BLaER1 treated with 17β-estradiol and CSF1 and Interleukin-3, amounts not matched to agents 10 nM and 100 nM (cell line): ENCODE measurements around the gene ARHGAP24.
"Not testable (repeated sequence)": the region's sequence is repeated elsewhere in the genome, so short reads cannot be mapped to it uniquely, and the experiment has no call there.

Experiments
- H3K27ac ChIP-seq, 11 experiments: shearing (Covaris generic); formaldehyde crosslinking; 2 replicates each; pipeline ENCODE4 v1.8.1; 2022
- H3K27me3 ChIP-seq, 11 experiments: shearing (Covaris generic); formaldehyde crosslinking; 2 replicates each; pipeline ENCODE4 v1.8.1; 2022
- H3K36me3 ChIP-seq, 11 experiments: shearing (Covaris generic); formaldehyde crosslinking; 2 replicates each; pipeline ENCODE4 v1.8.1; 2022
- H3K4me1 ChIP-seq, 10 experiments: shearing (Covaris generic); formaldehyde crosslinking; 2 replicates each; pipeline ENCODE4 v1.8.1; 2022
- H3K4me2 ChIP-seq, 11 experiments: shearing (Covaris generic); formaldehyde crosslinking; 2 replicates each; pipeline ENCODE4 v1.8.1; 2022
- H3K4me3 ChIP-seq, 10 experiments: shearing (Covaris generic); formaldehyde crosslinking; 2 replicates each; pipeline ENCODE4 v1.8.1; 2022
- H3K9ac ChIP-seq, 11 experiments: shearing (Covaris generic); formaldehyde crosslinking; 2 replicates each; pipeline ENCODE4 v1.8.1; 2022
- H3K9me3 ChIP-seq, 11 experiments: shearing (Covaris generic); formaldehyde crosslinking; replicated peaks in 1 of 11; 2 replicates each; pipeline ENCODE4 v1.8.1; 2022
- H4K20me1 ChIP-seq, 11 experiments: shearing (Covaris generic); formaldehyde crosslinking; 2 replicates each; pipeline ENCODE4 v1.8.1; 2022
- Cebpa-rat ChIP-seq, 11 experiments: shearing (Covaris generic); IDR thresholded peaks; 2 replicates each; pipeline ENCODE4 v1.8.1; 2022

ARHGAP24 gene

GRCh38 chr4:85650908-85651307, 176.0 kb downstream of the ARHGAP24 start:
- no peak overlapping the region for H3K9ac ChIP-seq
- H3K27ac ChIP-seq: no peak overlapping the region
- no peaks in the 10 kb centered on the region for H3K4me1 ChIP-seq
- no peaks in the 10 kb centered on the region for H4K20me1 ChIP-seq
- no peak for TF ChIP-seq Cebpa-rat (IDR thresholded peaks at IDR 0.05)
- H3K36me3 ChIP-seq: no peaks in the 10 kb centered on the region
- no peak overlapping the region for H3K4me3 ChIP-seq
- no peaks in the 10 kb centered on the region for H3K27me3 ChIP-seq
- H3K9me3 ChIP-seq: no peaks in the 10 kb centered on the region
- H3K4me2 ChIP-seq: no peak overlapping the region

- Histone ChIP-seq H3K4me2 (peak overlapping the region in 3 of 11 experiments; percentile 11 to 69 (median 31); a peak in 4 of 22 replicates), H3K9ac (no peak overlapping the region), H4K20me1 (no peaks in the 10 kb centered on the region), H3K4me3 (no peak overlapping the region), H3K36me3 (no peaks in the 10 kb centered on the region), H3K4me1 (peaks cover 0 to 47% (median 0%) of the 10 kb centered on the region in 10 experiments; a peak in 5 of 20 replicates), H3K9me3 (no peaks in the 10 kb centered on the region), H3K27ac (peak overlapping the region in 2 of 11 experiments; percentile 27 to 57; a peak in 3 of 22 replicates), H3K27me3 (no peaks in the 10 kb centered on the region)
- no peak for TF ChIP-seq Cebpa-rat (IDR thresholded peaks at IDR 0.05)
Measured at GRCh38 chr4:85656759-85657505, 182.0 kb downstream of the ARHGAP24 start.

GRCh38 chr4:85658766-85659439, 184.0 kb downstream of the ARHGAP24 start:
- Histone ChIP-seq H3K27me3 (no peaks in the 10 kb centered on the region), H3K4me1 (peaks cover 0 to 47% (median 0%) of the 10 kb centered on the region in 10 experiments; a peak in 5 of 20 replicates), H4K20me1 (no peaks in the 10 kb centered on the region), H3K36me3 (no peaks in the 10 kb centered on the region), H3K9ac (no peak overlapping the region; a peak in 1 of 22 replicates), H3K4me3 (no peak overlapping the region), H3K9me3 (no peaks in the 10 kb centered on the region), H3K4me2 (peak overlapping the region in 2 of 11 experiments; percentile 38 to 57; a peak in 2 of 22 replicates), H3K27ac (peak overlapping the region in 2 of 11 experiments; percentile 17 to 19; a peak in 2 of 22 replicates)
- no peak for TF ChIP-seq Cebpa-rat (IDR thresholded peaks at IDR 0.05)

- Histone ChIP-seq H3K9me3 (no peaks in the 10 kb centered on the region), H3K36me3 (no peaks in the 10 kb centered on the region), H3K9ac (no peak overlapping the region; a peak in 1 of 22 replicates)
Measured at GRCh38 chr4:85659610-85660218, 184.8 kb downstream of the ARHGAP24 start.

GRCh38 chr4:85666625-85667024, 191.7 kb downstream of the ARHGAP24 start:
- peaks cover 10 to 24% (median 16%) of the 10 kb centered on the region in 11 experiments for H3K9me3 ChIP-seq
- H3K27me3 ChIP-seq, H3K9ac ChIP-seq, H3K4me3 ChIP-seq, H3K4me2 ChIP-seq, H4K20me1 ChIP-seq, H3K36me3 ChIP-seq, H3K27ac ChIP-seq: not testable (repeated sequence)
- peaks cover 2 to 27% (median 7%) of the 10 kb centered on the region in 10 experiments for H3K4me1 ChIP-seq

More at GRCh38 chr4:85659610-85660218, 184.8 kb downstream of the ARHGAP24 start:
- H3K4me1 ChIP-seq: peaks cover 0 to 47% (median 0%) of the 10 kb centered on the region in 10 experiments; a peak in 5 of 20 replicates
- no peak overlapping the region for H3K4me3 ChIP-seq
- H4K20me1 ChIP-seq: no peaks in the 10 kb centered on the region
- H3K27me3 ChIP-seq: no peaks in the 10 kb centered on the region
- TF ChIP-seq Cebpa-rat (IDR thresholded peaks at IDR 0.05): no peak
- peak overlapping the region in 2 of 11 experiments; percentile 26 to 43; a peak in 2 of 22 replicates for H3K27ac ChIP-seq
- H3K4me2 ChIP-seq: peak overlapping the region in 3 of 11 experiments; percentile 29 to 85 (median 57); a peak in 5 of 22 replicates

- TF ChIP-seq Cebpa-rat (IDR thresholded peaks at IDR 0.05): no peak
- Histone ChIP-seq H3K4me1 (peaks cover 16 to 52% (median 24%) of the 10 kb centered on the region in 10 experiments), H3K9ac (no peak overlapping the region), H3K27me3 (no peaks in the 10 kb centered on the region), H3K9me3 (peaks cover 10 to 24% (median 16%) of the 10 kb centered on the region in 11 experiments), H3K4me2 (peak overlapping the region in 1 of 11 experiments; percentile 2; a peak in 1 of 22 replicates), H3K4me3 (no peak overlapping the region), H4K20me1 (no peaks in the 10 kb centered on the region), H3K27ac (no peak overlapping the region), H3K36me3 (no peaks in the 10 kb centered on the region)
Measured at GRCh38 chr4:85669204-85669603, 194.3 kb downstream of the ARHGAP24 start.

GRCh38 chr4:85669992-85670548, 195.1 kb downstream of the ARHGAP24 start:
- peak overlapping the region in 1 of 11 experiments; percentile 9; a peak in 1 of 22 replicates for H3K27ac ChIP-seq

GRCh38 chr4:85671120-85671519, 196.2 kb downstream of the ARHGAP24 start:
- peaks cover 16 to 52% (median 24%) of the 10 kb centered on the region in 10 experiments for H3K4me1 ChIP-seq
- H3K27ac ChIP-seq: no peak overlapping the region; a peak in 1 of 22 replicates

More at GRCh38 chr4:85669992-85670548, 195.1 kb downstream of the ARHGAP24 start:
- no peak for TF ChIP-seq Cebpa-rat (IDR thresholded peaks at IDR 0.05)
- H3K9ac ChIP-seq: no peak overlapping the region
- no peak overlapping the region for H3K4me3 ChIP-seq
- no peaks in the 10 kb centered on the region for H3K36me3 ChIP-seq
- H3K9me3 ChIP-seq: peaks cover 10 to 24% (median 16%) of the 10 kb centered on the region in 11 experiments
- H4K20me1 ChIP-seq: no peaks in the 10 kb centered on the region
- no peak overlapping the region for H3K4me2 ChIP-seq
- peaks cover 16 to 52% (median 24%) of the 10 kb centered on the region in 10 experiments for H3K4me1 ChIP-seq
- H3K27me3 ChIP-seq: no peaks in the 10 kb centered on the region

More at GRCh38 chr4:85671120-85671519, 196.2 kb downstream of the ARHGAP24 start:
- Histone ChIP-seq H3K4me2 (peak overlapping the region in 3 of 11 experiments; percentile 58 to 85 (median 85); a peak in 6 of 22 replicates), H4K20me1 (no peaks in the 10 kb centered on the region), H3K9me3 (peaks cover 10 to 24% (median 16%) of the 10 kb centered on the region in 11 experiments), H3K27me3 (no peaks in the 10 kb centered on the region), H3K36me3 (no peaks in the 10 kb centered on the region), H3K4me3 (no peak overlapping the region), H3K9ac (no peak overlapping the region)
- no peak for TF ChIP-seq Cebpa-rat (IDR thresholded peaks at IDR 0.05)
